NCI-H146 treated with DMSO at 0.1 percent for 48 hours (cell line): Measurements from ENCODE around the gene BICC1.

Experiments used
- DNase-seq: peaks from one replicate; lab custom pipeline; 2025; ENCODE audit not compliant: unreplicated experiment; lab: John Stamatoyannopoulos, UW

The BICC1 gene

DNA sequence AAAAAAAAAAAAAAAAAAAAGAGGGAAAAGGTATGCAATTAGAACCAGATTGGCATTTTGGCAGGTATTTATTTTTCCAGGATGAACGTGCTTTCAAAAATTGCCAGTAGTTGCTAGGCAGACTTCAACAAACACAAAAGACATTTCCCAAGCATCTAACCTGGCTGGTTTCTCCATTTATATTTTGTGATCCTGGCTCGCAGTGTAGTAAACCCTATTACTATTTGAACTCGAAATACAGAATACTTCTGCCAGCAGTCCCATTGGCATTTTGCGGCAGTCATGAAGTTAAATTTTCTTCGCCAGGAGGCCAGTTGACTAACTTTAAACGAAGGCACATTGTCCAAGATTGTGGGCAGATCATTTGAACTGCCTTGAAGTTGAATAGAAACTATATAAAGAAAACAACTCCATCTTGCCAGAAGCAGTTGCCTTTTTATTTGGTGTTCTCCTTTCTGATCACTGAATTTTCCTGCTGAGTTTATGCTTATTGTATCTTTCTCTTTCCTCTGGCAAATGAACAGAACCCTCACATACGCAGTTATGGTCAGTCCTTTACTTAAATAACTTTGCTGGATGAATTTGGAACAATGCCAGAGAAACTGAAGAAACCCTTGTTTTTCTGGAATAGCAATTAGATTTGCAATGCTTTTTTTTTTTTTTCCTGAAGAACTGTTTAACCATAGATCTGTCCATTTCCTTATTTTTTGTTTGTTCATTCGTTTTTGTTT lies 132.9 kb downstream of the BICC1 start:
- no peak for DNase-seq

DNA sequence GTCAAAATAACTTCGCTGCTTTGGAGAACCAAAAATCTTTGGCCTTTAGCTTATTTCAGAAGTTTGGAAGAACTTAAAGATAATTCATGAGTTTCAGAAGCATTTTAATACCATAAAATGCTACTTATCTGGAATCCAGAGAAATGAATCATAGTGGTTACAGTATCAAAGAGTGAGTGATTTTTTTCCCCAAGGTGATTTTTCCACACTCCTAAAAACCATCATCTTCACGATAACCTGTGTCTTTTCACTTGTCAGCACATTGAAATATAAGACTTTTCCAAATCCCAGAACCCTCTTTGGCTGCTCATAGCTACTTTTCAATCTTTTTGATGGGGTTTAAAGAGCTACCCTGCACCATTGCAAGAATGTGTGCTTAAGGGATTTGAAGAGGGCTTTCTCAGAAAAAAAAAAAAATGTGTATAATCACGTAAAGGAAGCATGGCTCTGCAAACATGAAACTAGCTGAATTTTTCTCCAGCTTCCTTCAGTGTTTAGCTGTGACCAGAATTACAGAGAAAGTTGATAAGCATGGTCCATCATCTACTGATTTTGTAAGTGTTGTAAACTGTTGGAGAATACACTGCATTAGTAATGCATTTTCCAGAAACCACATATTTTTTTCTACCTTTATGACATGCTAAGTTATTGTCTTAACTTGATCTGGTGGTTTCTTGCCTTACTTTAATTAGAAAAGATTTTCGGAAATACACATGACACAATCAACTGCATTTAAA lies 134.9 kb downstream of the BICC1 start:
- no peak for DNase-seq

DNA sequence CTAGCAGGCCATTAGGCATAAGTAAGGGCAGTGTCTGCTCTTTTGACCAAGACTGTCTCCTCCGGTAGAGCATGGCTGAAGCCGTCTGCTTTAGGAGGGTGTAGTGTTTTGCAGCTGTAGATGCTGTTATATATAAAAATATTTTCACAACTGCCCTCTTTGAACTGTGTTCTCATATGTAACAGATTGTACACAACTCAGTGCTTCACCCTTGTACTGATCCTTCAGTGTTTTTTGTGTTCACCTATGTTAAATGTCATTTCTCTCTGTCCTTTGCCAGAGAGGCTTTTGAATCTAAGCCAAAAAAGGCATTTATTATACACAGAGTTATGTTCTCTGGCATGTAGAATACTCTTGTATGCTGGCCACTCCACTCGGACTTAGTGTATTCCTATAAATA lies 135.5 kb downstream of the BICC1 start:
- no peak for DNase-seq

DNA sequence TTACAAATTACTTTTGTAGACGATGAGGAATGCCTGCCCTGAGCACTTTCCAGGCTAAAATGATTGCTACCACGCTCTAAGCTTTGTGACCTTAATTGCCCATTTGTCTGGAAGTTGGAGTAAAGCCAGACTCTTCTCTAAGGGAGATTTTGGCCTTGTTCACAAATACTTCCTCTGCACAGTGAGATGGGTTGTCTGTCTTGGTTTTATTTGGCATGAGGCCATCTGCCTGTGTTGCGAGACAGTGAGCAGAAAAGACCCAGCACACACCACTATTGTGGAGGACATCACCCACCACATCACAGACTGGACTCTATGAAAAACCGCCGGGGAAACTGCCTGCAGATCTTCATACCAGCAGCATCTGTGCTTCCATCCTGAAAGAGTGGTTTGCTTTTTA lies 138.4 kb downstream of the BICC1 start:
- DNase-seq, result no peak

DNA sequence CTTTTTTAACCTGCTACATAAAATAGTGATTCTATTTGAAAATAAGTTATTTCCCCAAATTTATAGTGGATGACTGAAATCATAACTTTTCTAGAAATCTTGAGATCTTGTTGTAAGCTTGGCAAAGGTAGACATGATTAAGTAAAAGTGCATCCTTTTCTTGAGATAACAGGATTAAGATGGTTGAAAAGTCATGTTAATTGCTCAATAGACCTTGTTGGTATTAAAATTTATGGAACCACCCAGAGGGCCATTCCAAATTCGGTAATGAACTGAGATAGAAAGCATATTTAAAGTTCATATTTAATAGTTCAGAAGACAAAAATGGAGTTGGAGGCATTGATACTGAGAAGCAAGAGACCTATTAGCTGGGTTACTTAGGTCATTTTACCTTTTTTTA lies 139.1 kb downstream of the BICC1 start:
- DNase-seq, result no peak

DNA sequence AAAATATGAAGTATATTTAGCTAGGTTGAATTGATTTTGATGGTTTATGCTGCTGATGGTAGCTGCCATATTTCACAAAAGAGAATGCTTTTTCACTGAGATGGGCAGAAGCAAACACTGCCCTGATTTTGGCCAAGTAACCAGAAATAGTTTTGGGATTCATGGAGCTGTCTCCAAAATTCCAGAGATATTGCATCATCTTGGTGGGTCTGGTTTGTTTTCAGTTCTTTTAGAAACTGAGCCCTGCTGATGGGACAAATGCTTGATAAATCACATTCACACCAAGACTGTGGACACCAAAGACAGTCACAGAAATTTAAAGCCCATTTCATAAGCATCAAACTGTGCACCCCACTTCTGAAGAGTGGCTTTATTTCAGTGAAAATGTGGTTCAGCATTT lies 140.5 kb downstream of the BICC1 start:
- DNase-seq, result no peak

DNA sequence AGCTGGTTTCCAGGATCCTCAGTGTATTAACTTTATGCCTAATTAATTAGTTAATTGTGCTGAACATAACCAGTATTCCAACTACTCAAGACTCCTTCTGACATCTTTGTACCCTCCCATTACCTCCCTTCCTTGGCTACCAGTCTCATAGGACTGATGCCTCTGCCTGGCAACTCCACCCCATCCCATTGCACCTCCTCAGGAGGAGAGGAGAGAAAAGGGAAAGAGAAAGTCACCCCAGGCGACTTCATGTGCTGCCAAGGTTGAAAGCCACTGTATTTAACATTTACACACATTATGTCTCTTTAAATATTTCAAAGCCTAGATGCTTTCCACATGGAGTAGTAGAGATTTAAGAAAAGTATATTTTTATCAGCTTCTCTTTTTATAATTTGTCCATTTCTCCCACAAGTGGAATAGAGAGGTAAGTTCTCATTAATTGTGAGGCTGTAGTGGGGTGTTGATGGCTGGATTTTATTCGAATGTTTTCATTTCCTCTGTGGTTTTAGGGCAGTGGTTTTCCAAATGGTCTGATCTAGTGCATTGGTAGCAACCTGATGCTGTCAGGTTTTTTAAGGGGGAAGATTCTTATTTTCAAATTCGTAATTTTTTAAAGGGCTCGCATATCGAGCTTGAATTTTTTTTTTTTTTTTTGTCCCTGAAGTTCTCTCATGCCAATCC lies 148.0 kb downstream of the BICC1 start:
- DNase-seq, result no peak

DNA sequence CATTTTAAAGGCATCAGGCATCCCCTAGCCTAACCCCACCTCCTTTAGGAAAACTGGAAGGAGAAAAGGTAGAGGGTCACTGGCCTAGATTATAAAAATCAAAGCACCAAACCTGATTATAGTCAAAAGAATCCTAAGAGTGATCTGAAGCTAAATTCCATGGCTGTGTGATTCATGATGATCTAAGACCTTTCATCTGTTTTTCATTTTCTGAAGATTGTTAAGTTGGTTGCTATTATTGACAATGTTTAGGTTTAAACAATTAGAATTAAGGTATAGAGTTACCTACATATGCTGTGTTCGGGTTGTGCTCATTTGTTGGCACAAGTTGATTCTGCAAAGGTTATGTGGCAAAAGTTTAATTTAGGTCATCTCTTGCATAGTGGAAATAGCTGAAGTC lies 148.7 kb downstream of the BICC1 start:
- no peak for DNase-seq

DNA sequence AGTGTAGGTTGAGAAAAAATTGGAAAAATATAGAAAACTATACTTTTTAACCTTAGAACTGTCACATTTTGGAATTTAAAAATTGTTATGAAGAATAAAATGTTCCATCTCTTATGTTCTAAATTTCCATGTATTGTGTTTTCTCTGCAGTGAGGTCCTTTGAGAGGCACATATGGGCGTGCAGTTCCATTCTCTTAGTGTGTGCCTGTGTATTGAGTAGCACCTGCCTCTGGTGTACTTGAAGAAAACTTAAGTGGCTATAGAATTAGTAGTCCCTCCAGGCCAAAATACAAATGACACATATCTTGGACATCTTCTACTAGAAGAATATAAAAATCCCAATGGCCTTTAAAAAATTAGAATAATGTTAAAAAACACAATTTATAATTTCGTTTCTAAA lies 149.2 kb downstream of the BICC1 start:
- DNase-seq, result no peak

DNA sequence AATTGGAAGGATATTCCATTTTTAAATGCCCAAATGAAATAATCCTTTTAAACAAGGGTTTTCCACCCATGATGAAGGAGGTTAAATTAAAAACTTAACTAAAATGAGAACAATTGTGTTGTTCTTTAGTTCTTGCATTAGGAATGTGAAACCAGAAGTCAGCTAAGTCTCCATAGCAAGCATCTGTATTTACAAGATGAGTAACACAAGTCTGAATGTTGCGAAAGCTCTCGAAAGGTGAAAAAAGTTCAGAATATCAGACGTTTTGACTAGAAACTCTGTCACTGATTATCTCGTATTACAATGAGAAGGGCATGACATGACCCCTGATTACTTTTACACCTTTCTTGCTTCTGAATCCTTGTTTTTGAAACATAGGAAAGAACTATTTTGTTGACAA lies 149.6 kb downstream of the BICC1 start:
- DNase-seq, result no peak

DNA sequence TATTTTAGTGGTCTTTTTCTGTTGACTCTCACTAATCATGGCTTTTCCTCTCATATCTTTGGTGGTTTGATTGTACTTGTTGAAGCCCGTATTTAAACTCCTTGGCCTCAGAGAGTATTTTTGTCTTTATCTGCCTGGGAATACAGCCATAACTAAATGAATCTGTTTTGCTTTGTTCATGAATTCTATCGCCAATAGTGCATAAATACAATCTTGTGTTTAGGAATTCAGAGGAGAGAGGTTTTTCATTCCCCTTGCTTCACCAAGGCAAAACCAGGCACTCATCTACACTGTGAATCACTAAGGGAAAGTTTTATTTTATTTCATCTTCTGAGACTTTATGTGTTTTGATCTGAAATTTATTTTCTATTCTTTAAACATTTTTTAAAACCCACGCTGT lies 152.7 kb downstream of the BICC1 start:
- no peak for DNase-seq

DNA sequence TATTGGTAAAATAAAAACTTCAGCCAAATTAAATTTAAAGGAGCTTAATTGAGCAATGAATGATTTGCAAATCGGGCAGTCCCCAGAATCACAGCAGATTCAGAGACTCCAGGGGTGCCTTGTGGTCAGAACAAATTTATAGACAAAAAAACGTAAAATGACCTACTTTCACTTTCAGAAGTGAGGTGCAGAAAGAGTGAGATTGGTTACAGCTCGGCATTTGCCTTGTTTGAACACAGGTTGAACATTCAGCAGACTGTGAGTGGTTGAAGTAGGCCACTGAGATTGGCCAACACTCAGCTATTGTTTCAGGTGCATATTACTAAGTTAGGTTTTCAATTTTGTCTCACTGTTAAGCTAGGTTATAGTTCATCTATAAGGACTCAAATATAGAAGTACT lies 153.4 kb downstream of the BICC1 start:
- no peak for DNase-seq

DNA sequence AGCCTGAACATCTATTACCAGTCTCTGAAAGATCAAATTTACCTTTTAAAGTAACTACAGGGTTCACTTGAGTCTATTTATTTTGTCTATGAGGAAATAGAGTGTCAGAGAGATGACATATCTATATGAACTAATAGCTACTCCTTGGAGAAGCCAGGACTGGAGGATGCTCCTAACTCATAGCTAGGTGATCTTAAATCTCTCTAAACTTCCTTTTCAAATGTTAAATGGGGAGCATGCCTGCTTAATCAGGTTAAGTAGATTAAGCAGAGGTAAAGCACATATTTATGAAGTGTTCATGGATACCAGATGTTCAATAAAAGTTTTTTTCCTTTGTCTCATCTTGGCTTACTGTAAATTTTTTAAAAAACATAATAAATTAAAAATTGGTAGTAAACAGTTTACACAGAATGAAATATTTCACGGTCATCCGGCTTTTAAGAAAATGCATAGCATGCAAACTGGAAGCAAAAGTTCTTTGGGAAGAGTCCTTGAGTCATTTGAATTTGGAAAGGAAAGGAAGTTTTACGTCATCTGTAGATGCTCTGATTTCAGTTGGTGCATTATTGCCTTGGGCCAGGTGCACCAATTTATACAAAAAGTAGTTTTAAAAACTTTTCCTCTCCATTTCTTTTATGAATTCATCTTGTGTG lies 155.1 kb downstream of the BICC1 start:
- no peak for DNase-seq

DNA sequence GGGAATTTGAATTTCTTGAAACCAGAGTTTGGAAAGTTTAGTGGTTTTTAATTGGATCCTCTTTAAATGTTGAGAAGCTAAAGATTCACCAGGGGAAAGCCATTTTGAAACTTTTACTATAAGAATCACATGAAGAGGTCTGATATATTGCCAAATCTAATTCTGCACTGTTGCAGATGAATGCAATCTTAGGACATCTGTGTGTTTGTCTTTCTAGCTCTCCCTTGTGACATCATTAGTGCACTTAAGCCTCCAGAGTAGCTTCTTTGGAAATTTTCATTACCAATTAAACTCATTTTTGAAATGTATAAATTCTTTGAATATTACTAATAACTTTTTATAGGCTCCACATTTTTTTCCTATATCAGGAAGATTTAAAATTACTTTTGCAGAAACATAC lies 160.2 kb downstream of the BICC1 start:
- DNase-seq, result no peak

DNA sequence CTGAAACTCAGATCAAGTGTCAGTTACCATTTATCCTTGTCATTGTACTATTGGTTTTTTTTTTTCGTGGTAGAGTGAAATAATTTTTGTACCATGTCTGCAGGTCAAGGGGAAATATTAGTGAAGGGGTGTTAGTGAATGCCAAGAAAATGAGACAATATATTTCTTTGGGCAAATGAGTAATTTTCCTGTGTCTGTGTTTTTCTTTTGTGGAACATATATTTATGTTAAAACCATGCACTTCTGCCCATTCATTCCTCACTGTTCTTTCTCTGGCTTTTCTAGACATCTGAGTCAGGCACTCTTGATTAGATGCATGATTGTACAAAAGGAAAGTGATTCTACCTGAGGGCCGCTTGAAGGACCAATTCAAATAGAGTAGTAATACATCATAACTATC lies 161.6 kb downstream of the BICC1 start:
- DNase-seq, result no peak

DNA sequence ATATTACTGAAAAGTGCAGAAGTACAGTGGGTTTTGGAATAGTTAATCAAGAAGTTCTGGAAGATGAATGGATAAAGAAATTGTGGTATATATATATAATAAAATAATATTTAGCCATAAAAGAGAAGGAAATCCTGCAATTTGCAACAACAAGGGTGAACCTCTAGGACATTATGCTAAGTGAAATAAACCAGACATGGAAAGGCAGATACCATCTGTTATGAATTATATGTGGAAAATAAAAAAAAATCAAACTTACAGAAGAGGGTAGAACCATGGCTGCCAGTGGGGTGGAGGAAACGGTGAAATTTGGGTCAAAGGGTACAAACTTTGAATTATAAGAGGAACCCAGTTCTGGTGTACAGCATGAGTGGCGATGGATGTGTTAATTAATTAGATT lies 162.6 kb downstream of the BICC1 start:
- no peak for DNase-seq

DNA sequence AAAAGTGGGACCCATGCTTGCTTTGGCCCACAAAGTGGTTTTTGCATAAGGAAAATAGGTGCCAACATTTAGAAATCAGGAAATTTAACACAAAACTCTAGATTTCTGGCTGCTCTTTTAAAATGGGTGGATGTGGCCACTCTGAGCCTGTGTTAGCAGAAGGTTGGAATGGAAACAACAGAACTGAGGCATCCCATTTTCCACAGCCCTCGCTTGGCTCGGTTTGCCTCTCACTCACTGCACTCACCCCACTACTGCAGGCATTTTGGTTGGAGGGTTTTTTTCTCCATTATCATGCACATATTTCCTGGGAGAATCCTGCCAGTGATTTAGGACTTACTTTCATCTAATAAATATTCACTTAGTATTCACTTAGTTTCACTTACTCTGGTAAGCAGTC lies 178.9 kb downstream of the BICC1 start:
- DNase-seq, result no peak

DNA sequence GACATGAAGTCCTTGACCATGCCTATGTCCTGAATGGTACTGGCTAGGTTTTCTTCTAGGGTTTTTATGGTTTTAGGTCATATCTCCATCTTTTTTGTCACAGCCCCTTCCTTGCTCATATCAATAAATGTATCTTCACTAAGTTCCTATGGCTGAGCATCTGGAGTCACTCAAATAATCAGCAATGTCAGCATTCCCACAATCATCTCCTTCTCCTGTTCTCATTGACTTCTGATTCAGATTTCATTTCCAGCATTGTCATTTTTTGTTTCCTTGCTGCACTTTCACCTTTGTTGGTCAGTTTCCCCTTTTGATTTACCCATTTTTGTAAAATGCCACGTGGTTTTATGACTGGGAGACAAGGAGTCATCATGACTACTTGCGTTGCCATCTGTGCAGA lies 181.2 kb downstream of the BICC1 start:
- DNase-seq, result no peak

DNA sequence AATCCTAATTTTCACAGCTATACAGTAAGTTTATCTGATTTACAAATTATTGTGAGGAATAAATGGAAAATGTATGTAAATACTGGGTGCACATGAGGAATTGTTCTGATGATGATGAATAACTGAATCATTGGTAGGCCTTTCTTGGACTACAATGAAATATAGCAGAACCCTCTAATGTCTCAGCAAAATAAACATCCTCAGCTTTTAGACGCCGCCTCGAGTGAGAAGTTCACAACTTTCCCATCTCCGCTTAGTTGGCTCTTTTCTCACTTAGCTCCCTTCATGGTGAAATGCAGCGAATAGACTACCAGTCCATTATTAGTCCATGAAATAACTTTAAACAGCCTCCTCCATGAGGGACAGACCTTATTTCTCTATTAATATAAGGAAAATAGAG lies 182.3 kb downstream of the BICC1 start:
- DNase-seq, result no peak

DNA sequence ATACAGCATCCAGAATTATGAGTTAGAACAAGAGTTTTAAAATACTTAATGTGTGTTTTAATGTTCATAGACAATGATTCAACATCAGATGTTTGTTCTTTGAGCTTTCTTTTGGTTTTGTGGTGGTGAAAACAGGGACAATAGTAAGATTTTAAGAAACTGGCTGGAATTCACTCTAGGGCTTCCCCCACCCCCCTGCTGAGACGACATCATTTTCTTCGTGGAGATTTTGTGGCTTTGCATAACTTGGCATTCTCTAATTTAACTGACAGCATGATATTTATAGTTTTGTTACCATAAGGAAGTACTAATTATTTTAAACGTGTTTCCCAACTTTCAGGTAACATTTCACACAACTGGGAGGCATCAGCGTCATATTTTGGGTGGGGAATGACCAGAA lies 184.1 kb downstream of the BICC1 start:
- DNase-seq, result no peak

DNA sequence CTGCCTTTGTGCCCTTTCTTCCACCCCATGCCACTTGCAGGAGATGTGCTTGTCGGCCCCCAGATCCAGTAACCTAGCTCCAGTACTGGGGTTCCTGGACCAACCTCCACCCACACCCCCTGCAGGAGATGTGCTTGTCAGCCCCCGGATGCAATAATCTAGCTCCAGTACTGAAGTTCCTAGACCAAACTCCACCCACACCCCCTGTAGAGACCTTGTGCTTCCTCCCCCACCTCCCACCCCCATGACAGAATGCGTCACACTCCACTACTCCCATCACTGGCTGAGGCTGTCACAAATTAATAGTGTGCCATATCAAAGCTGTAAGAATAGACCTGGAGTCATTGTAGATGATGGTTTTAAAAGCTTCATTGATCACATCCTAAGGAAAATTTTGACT lies 185.0 kb downstream of the BICC1 start:
- no peak for DNase-seq
